HepG2 (cell line): ENCODE data around the gene INTS14. TPM values are rescaled to one million over a fixed set of nuclear protein-coding genes. Genes with fewer than 3 reads are reported as not detected.

ENCODE experiments used
- ATAC-seq: fragments of 200-7000 bp; cut with Tn5 transposase; 3 replicates; pipeline ENCODE4 v1.9.1; 2020; ENCODE audit warnings: mild to moderate bottlenecking, moderate library complexity
- BruUV-seq: library from RNA; stranded (reverse); fragments of 400-500 nt; replicated peaks from 2 replicates; lab custom pipeline; 2021; lab: Mats Ljungman, UMichigan
- CTCF ChIA-PET: fragments of 300-600 bp; formaldehyde crosslinking; extraction: SDS; loops from one replicate; lab custom pipeline; 2021; ENCODE audit warnings: low total read pairs, inconsistent platforms, low intra/inter-chr PET ratio; lab: Yijun Ruan, JAX
- POLR2A ChIA-PET: fragments of 350-600 bp; sonication (Branson Sonifier 250); formaldehyde crosslinking; loops from one replicate; lab custom pipeline; 2020; ENCODE audit warnings: antibody characterized with exemption, inconsistent platforms; lab: Yijun Ruan, JAX
- DNase-seq: peaks from one replicate; pipeline ENCODE4 v3.0.0-alpha.2; 2015; ENCODE audit warnings: low spot score
- FAIRE-seq: peaks from 3 replicates; lab custom pipeline; 2011; peaks lifted over from hg19 to GRCh38; lab: Jason Lieb, UNC
- H2AFZ ChIP-seq: one replicate; pipeline ENCODE4 v1.6.1; 2011; ENCODE audit warnings: low read length, inconsistent platforms
- H3K27ac ChIP-seq: fragments of 300-600 bp; 3 replicates; pipeline ENCODE4 v1.8.0; 2011; ENCODE audit warnings: mixed run types, mild to moderate bottlenecking, mixed read lengths, low read length, inconsistent platforms; ENCODE audit not compliant: insufficient read depth; ENCODE audit errors: extremely low read length
- H3K27me3 ChIP-seq, 2 experiments: fragments of 200-600 bp in 1 of 2; 2 replicates in 1 of 2; 3 replicates in 1 of 2; pipeline versions ENCODE4 v1.6.0 to v1.8.0; 2011; ENCODE audit warnings: low read length in 2 of 2, mild to moderate bottlenecking in 2 of 2, moderate library complexity in 2 of 2, inconsistent platforms in 1 of 2; ENCODE audit not compliant: insufficient read depth in 2 of 2, control insufficient read depth in 1 of 2
- H3K36me3 ChIP-seq, 2 experiments: fragments of 200-600 bp in 1 of 2; replicated peaks in 1 of 2; 2 replicates in 1 of 2; 3 replicates in 1 of 2; pipeline versions ENCODE4 v1.5.1 to v1.8.0; 2011; ENCODE audit warnings: low read length in 2 of 2, inconsistent platforms in 1 of 2; ENCODE audit not compliant: insufficient read depth in 2 of 2, control insufficient read depth in 1 of 2
- H3K4me1 ChIP-seq: 2 replicates; pipeline ENCODE4 v1.5.1; 2012; ENCODE audit warnings: low read length, inconsistent platforms; ENCODE audit not compliant: insufficient read depth
- H3K4me2 ChIP-seq: 2 replicates; pipeline ENCODE4 v1.6.0; 2011; ENCODE audit warnings: low read depth, low read length, inconsistent platforms
- H3K4me3 ChIP-seq, 3 experiments: fragments of 200-600 bp in 1 of 3; sonication (generic), shearing (Covaris generic) in 1 of 3; replicated peaks in 1 of 3; 2 replicates each; pipeline ENCODE4 v1.5.1; 2011 to 2016; ENCODE audit warnings: low read length in 3 of 3, inconsistent platforms in 2 of 3, low read depth in 2 of 3, mild to moderate bottlenecking in 2 of 3, control low read depth in 1 of 3, mixed read lengths in 1 of 3; ENCODE audit not compliant: insufficient read depth in 1 of 3
- H3K79me2 ChIP-seq: one replicate; pipeline ENCODE4 v1.6.1; 2011; ENCODE audit warnings: low read length, inconsistent platforms; ENCODE audit not compliant: insufficient read depth
- H3K9ac ChIP-seq: 2 replicates; pipeline ENCODE4 v1.6.0; 2011; ENCODE audit warnings: mild to moderate bottlenecking, low read depth, low read length, inconsistent platforms; ENCODE audit not compliant: insufficient read depth
- H3K9me3 ChIP-seq: 2 replicates; pipeline ENCODE4 v1.5.1; 2012; ENCODE audit warnings: mild to moderate bottlenecking, low read length
- H4K20me1 ChIP-seq: 2 replicates; pipeline ENCODE4 v1.6.0; 2011; ENCODE audit warnings: inconsistent platforms, mild to moderate bottlenecking, low read length, moderate library complexity; ENCODE audit not compliant: insufficient read depth
- HNRNPL ChIP-seq: fragments of 200-400 bp; formaldehyde crosslinking; IDR thresholded peaks from 2 replicates; pipeline ENCODE4 v1.6.1; 2017; ENCODE audit warnings: mild to moderate bottlenecking, low read depth, low read length
- WGBS: methylation state at CpG from one replicate; pipeline ENCODE4 v1.1.6; 2017; ENCODE audit warnings: low lambda C conversion rate; 5-methylcytosine and 5-hydroxymethylcytosine counted together
- in situ Hi-C: cut with HindIII; loops from 2 replicates; pipeline ENCODE4 v1.10.0; 2017; ENCODE audit warnings: low pct_unique_long_range_greater_than_20kb; ENCODE audit not compliant: extremely low pct_ligation_motif_present
- intact Hi-C: fragments of 100-400 bp; cut with micrococcal nuclease; formaldehyde crosslinking; loops from one replicate; pipeline ENCODE4 v1.10.0; 2022; ENCODE audit not compliant: unreplicated experiment
- polyA plus RNA-seq, 8 experiments: library from polyadenylated mRNA; depleted of rRNA in 3 of 8; stranded (reverse) in 7 of 8; unstranded in 1 of 8; fragments of >200 nt; fragmentation: Illumina TruSeq in 4 of 8; extraction: Trizol in 4 of 8; gene quantifications; 2 replicates each; pipeline versions ENCODE4 v1.2.1 to v1.2.3, GENCODE V29; 2011 to 2016; ENCODE audit warnings: low read depth in 4 of 8, missing spikeins in 1 of 8, mixed read lengths in 1 of 8; ENCODE audit not compliant: insufficient read depth in 1 of 8
- total RNA-seq, 5 experiments: library from RNA; depleted of rRNA; stranded (reverse); fragments of >200 nt; fragmentation: Illumina TruSeq; extraction: Trizol; gene quantifications; 2 replicates each; pipeline ENCODE4 v1.2.3, GENCODE V29; 2016; ENCODE audit warnings: low read depth in 1 of 5
- TF ChIP-seq, protein P1 (sequence below): sonication (generic); formaldehyde crosslinking; IDR thresholded peaks from 2 replicates; pipeline ENCODE4 v1.4.0; 2020; ENCODE audit warnings: missing genetic modification reagents
- TF ChIP-seq, protein P2 (sequence below): sonication (generic); formaldehyde crosslinking; IDR thresholded peaks from 2 replicates; pipeline ENCODE4 v1.4.0; 2020; ENCODE audit warnings: mild to moderate bottlenecking, missing genetic modification reagents

Gene INTS14
- total and polyA plus RNA-seq, 2 of the 13 experiments (the other 11 are each of a cell fraction or from before 2014, with no cell fraction given), result 41.4 to 52.0 TPM

DNA sequence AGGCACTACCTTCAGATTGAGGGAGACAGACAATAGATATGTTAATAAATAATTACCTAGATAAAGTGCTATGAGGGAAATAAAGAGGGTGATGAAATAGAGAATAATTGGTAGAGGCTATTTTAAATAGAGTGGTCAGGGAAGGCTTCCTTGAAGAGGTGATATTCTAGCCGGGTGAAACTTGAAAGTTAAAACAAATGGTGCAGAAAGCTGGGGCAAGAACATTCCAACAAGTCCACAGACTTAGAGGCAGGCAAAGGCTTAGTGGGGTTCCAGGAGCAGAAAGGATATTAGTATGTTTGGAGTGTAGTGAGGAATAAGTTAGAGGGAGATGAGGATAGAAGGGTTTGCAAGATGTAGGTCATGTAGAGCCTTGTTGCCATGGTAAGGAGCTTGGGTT lies 70.6 kb downstream of the INTS14 start (continued):
- TF ChIP-seq, protein P1, sequence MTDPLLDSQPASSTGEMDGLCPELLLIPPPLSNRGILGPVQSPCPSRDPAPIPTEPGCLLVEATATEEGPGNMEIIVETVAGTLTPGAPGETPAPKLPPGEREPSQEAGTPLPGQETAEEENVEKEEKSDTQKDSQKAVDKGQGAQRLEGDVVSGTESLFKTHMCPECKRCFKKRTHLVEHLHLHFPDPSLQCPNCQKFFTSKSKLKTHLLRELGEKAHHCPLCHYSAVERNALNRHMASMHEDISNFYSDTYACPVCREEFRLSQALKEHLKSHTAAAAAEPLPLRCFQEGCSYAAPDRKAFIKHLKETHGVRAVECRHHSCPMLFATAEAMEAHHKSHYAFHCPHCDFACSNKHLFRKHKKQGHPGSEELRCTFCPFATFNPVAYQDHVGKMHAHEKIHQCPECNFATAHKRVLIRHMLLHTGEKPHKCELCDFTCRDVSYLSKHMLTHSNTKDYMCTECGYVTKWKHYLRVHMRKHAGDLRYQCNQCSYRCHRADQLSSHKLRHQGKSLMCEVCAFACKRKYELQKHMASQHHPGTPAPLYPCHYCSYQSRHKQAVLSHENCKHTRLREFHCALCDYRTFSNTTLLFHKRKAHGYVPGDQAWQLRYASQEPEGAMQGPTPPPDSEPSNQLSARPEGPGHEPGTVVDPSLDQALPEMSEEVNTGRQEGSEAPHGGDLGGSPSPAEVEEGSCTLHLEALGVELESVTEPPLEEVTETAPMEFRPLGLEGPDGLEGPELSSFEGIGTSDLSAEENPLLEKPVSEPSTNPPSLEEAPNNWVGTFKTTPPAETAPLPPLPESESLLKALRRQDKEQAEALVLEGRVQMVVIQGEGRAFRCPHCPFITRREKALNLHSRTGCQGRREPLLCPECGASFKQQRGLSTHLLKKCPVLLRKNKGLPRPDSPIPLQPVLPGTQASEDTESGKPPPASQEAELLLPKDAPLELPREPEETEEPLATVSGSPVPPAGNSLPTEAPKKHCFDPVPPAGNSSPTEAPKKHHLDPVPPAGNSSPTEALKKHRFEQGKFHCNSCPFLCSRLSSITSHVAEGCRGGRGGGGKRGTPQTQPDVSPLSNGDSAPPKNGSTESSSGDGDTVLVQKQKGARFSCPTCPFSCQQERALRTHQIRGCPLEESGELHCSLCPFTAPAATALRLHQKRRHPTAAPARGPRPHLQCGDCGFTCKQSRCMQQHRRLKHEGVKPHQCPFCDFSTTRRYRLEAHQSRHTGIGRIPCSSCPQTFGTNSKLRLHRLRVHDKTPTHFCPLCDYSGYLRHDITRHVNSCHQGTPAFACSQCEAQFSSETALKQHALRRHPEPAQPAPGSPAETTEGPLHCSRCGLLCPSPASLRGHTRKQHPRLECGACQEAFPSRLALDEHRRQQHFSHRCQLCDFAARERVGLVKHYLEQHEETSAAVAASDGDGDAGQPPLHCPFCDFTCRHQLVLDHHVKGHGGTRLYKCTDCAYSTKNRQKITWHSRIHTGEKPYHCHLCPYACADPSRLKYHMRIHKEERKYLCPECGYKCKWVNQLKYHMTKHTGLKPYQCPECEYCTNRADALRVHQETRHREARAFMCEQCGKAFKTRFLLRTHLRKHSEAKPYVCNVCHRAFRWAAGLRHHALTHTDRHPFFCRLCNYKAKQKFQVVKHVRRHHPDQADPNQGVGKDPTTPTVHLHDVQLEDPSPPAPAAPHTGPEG (CRISPR knock-in tag), result no peak
- TF ChIP-seq, all 625 proteins: peak for 0

DNA sequence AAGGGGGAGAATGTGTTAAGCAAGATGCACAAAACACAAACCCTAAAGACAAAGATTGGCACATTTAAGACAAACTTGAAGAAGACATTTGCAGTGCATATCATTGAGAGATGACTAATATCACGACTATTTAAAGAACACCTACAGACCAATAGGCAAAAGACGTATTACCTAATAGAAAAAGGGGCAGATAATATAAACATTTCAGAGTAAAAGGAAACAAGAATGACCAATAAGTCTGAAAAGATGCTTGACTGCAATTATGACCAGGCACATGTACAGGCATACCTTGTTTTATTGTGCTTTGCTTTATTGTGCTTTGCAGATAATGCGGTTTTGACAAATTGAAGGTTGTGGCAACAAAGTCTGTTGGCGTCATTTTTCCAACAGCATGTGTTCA lies 75.7 kb downstream of the INTS14 start:
- Histone ChIP-seq H3K27ac (no peak overlapping the region), H4K20me1 (peaks cover 17% of the 10 kb centered on the region; the same call in 1 of the 2 replicates), H2AFZ (no peak overlapping the region), H3K9ac (no peak overlapping the region), H3K36me3 (peaks cover 0 to 4% of the 10 kb centered on the region in 2 experiments; a peak in 2 of 5 replicates), H3K9me3 (no peaks in the 10 kb centered on the region), H3K4me3 (no peak overlapping the region), H3K4me2 (no peak overlapping the region), H3K4me1 (peaks cover 45% of the 10 kb centered on the region), H3K27me3 (no peaks in the 10 kb centered on the region), H3K79me2 (peaks cover 86% of the 10 kb centered on the region)
- ATAC-seq, result no peak
- no TSS peak for BruUV-seq
- no peak for TF ChIP-seq HNRNPL
- TF ChIP-seq, protein P2, sequence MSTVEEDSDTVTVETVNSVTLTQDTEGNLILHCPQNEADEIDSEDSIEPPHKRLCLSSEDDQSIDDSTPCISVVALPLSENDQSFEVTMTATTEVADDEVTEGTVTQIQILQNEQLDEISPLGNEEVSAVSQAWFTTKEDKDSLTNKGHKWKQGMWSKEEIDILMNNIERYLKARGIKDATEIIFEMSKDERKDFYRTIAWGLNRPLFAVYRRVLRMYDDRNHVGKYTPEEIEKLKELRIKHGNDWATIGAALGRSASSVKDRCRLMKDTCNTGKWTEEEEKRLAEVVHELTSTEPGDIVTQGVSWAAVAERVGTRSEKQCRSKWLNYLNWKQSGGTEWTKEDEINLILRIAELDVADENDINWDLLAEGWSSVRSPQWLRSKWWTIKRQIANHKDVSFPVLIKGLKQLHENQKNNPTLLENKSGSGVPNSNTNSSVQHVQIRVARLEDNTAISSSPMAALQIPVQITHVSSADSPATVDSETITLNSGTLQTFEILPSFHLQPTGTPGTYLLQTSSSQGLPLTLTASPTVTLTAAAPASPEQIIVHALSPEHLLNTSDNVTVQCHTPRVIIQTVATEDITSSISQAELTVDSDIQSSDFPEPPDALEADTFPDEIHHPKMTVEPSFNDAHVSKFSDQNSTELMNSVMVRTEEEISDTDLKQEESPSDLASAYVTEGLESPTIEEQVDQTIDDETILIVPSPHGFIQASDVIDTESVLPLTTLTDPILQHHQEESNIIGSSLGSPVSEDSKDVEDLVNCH (CRISPR knock-in tag), result no peak
- intact Hi-C loops (no loop called here), in situ Hi-C loops (no loop called here)
- CTCF ChIA-PET, result no interaction called here
- DNase-seq, result no peak
- POLR2A ChIA-PET, result no interaction called here
- FAIRE-seq, result no peak
- WGBS, result 91% methylated on average over 4 of the region's 4 CpGs
